Progenitor cell of endocrine pancreas (in vitro differentiated cells): ENCODE measurements around the gene CELF4. TPM values are rescaled to one million over a fixed set of nuclear protein-coding genes. Genes with fewer than 3 reads are reported as not detected.

ENCODE experiments used
- DNase-seq: peaks from one replicate; pipeline ENCODE4 v3.0.0; 2021; ENCODE audit warnings: low spot score; ENCODE audit not compliant: unreplicated experiment
- H3K27ac Mint-ChIP-seq: 2 replicates; pipeline ENCODE4 v1.8.0; 2021; ENCODE audit warnings: mild to moderate bottlenecking, moderate library complexity, mixed read lengths
- H3K27me3 Mint-ChIP-seq: 2 replicates; pipeline ENCODE4 v1.8.0; 2021; ENCODE audit warnings: mixed read lengths
- H3K36me3 Mint-ChIP-seq: 2 replicates; pipeline ENCODE4 v1.8.0; 2022; ENCODE audit warnings: mixed read lengths; ENCODE audit not compliant: insufficient read depth
- H3K4me1 Mint-ChIP-seq: 2 replicates; pipeline ENCODE4 v1.8.0; 2021; ENCODE audit warnings: low read depth, mixed read lengths
- H3K4me3 Mint-ChIP-seq: 2 replicates; pipeline ENCODE4 v1.8.0; 2021; ENCODE audit warnings: low read depth, mild to moderate bottlenecking, moderate library complexity, mixed read lengths
- H3K9me3 Mint-ChIP-seq: 2 replicates; pipeline ENCODE4 v1.8.0; 2021; ENCODE audit warnings: low read depth, mixed read lengths
- CTCF ChIP-seq: fragments of 200-600 bp; sonication (generic); IDR thresholded peaks from one replicate; pipeline ENCODE4 v1.5.0; 2021; ENCODE audit warnings: antibody characterized with exemption, mild to moderate bottlenecking; ENCODE audit not compliant: unreplicated experiment
- total RNA-seq: library from RNA; stranded (reverse); gene quantifications from 2 replicates; pipeline ENCODE4 v1.2.1, GENCODE V29; 2021

CELF4 gene
- total RNA-seq, 1 donor from 2014 or later = 4.6 TPM

- peaks cover 5% of the 10 kb centered on the region for H3K9me3 Mint-ChIP-seq
- H3K27me3 Mint-ChIP-seq = peaks cover 29% of the 10 kb centered on the region
- no peak overlapping the region for H3K27ac Mint-ChIP-seq
- H3K4me1 Mint-ChIP-seq = peaks cover 2% of the 10 kb centered on the region
- H3K4me3 Mint-ChIP-seq = no peak overlapping the region
- TF ChIP-seq CTCF = no peak
- H3K36me3 Mint-ChIP-seq = no peaks in the 10 kb centered on the region
- no peak for DNase-seq
Observed at GRCh38 chr18:37388413-37388812, 177.2 kb downstream of the CELF4 start.

- TF ChIP-seq CTCF = peak; percentile 90
- no peak for DNase-seq
- H3K27me3 Mint-ChIP-seq = peaks cover 11% of the 10 kb centered on the region
- no peaks in the 10 kb centered on the region for H3K36me3 Mint-ChIP-seq
- peaks cover 5% of the 10 kb centered on the region for H3K9me3 Mint-ChIP-seq
- H3K4me1 Mint-ChIP-seq = peaks cover 3% of the 10 kb centered on the region
- H3K27ac Mint-ChIP-seq = peak overlapping the region; percentile 3
- no peak overlapping the region for H3K4me3 Mint-ChIP-seq
Observed at GRCh38 chr18:37385846-37386778, 179.5 kb downstream of the CELF4 start.

GRCh38 chr18:37383846-37384595 is 181.6 kb downstream of the CELF4 start:
- no peak for DNase-seq
- Mint-ChIP-seq H3K9me3 (no peaks in the 10 kb centered on the region), H3K27ac (no peak overlapping the region), H3K36me3 (no peaks in the 10 kb centered on the region), H3K27me3 (peaks cover 21% of the 10 kb centered on the region), H3K4me3 (no peak overlapping the region), H3K4me1 (peaks cover 3% of the 10 kb centered on the region)
- TF ChIP-seq CTCF = no peak

- Mint-ChIP-seq H3K36me3 (no peaks in the 10 kb centered on the region), H3K4me1 (peaks cover 3% of the 10 kb centered on the region), H3K27ac (no peak overlapping the region), H3K4me3 (no peak overlapping the region), H3K27me3 (peaks cover 21% of the 10 kb centered on the region), H3K9me3 (no peaks in the 10 kb centered on the region)
- no peak for DNase-seq
- TF ChIP-seq CTCF = no peak
Observed at GRCh38 chr18:37383036-37383785, 182.4 kb downstream of the CELF4 start.

GRCh38 chr18:37381554-37381953 is 184.0 kb downstream of the CELF4 start:
- Mint-ChIP-seq H3K27me3 (peaks cover 28% of the 10 kb centered on the region), H3K9me3 (no peaks in the 10 kb centered on the region), H3K27ac (no peak overlapping the region), H3K4me1 (peaks cover 3% of the 10 kb centered on the region), H3K36me3 (no peaks in the 10 kb centered on the region), H3K4me3 (no peak overlapping the region)
- no peak for DNase-seq
- TF ChIP-seq CTCF = no peak
